Mucosa of stomach (tissue), 1 donor: ENCODE measurements around the gene C12orf75.
"Not testable (repeated sequence)": the region's sequence is repeated elsewhere in the genome, so short reads cannot be mapped to it uniquely, and the experiment has no call there.

Source experiments
- H3K27me3 ChIP-seq: one replicate; pipeline ENCODE4 v1.7.0; 2013; ENCODE audit warnings: mild to moderate bottlenecking, low read length; ENCODE audit not compliant: control insufficient read depth, insufficient read depth
- H3K36me3 ChIP-seq: one replicate; pipeline ENCODE4 v1.7.0; 2013; ENCODE audit warnings: low read length; ENCODE audit not compliant: control insufficient read depth, insufficient read depth
- H3K4me1 ChIP-seq: one replicate; pipeline ENCODE4 v1.7.0; 2013; ENCODE audit warnings: mild to moderate bottlenecking, low read length; ENCODE audit not compliant: control insufficient read depth, insufficient read depth
- H3K4me3 ChIP-seq: one replicate; pipeline ENCODE4 v1.7.0; 2013; ENCODE audit warnings: low read length
- H3K9ac ChIP-seq: one replicate; pipeline ENCODE4 v1.7.0; 2013; ENCODE audit warnings: mild to moderate bottlenecking, low read length, moderate library complexity
- H3K9me3 ChIP-seq: one replicate; pipeline ENCODE4 v1.7.0; 2013; ENCODE audit warnings: mild to moderate bottlenecking, low read length, moderate library complexity; ENCODE audit not compliant: control insufficient read depth
- donor health status: Pancreatic carcinoma.

C12orf75 gene

DNA sequence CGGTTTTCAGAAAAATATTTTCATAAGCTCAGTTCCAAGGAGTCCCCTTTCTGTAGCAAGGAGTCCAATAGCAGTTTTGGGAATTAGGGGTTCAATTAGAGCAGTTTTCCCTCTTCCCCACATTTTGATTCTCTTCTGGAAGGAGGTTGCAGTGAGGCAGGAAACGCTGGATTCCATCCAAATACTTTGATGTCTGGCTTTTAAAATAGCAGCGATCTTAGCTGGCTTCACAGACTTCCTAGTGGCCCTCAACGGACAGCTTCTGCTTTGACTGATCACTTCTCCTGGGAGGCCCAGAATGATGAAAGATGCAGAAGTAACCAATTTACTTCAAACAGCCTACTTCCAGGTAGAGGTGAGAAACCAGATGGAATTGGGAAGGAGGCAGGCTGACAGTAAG lies 63.1 kb downstream of the C12orf75 start:
- H3K27me3 ChIP-seq, result no peaks in the 10 kb centered on the region
- H3K9ac ChIP-seq, result no peak overlapping the region
- H3K4me3 ChIP-seq, result no peak overlapping the region
- no peaks in the 10 kb centered on the region for H3K36me3 ChIP-seq
- H3K9me3 ChIP-seq, result no peaks in the 10 kb centered on the region
- H3K4me1 ChIP-seq, result no peaks in the 10 kb centered on the region

DNA sequence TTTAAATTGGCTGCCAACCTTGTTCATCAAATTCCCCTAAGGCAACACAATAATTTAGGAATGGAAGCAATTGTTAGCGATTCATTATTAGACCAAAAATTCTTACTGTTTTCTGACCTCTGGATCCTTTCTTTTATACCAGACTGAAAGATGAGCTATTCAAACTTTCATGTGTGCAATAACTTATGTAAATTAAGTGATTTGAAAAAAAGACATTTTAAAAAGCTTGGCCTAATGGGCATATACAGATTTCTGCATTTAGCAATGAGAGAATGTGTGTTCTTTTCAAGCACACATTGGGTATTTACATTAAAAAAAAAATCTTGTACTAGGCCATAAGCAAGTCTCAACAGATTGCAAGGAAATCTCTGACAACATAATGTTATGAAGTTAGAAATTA lies 65.5 kb downstream of the C12orf75 start:
- no peak overlapping the region for H3K9ac ChIP-seq
- H3K4me1 ChIP-seq, result no peaks in the 10 kb centered on the region
- no peak overlapping the region for H3K4me3 ChIP-seq
- no peaks in the 10 kb centered on the region for H3K9me3 ChIP-seq
- no peaks in the 10 kb centered on the region for H3K36me3 ChIP-seq
- H3K27me3 ChIP-seq, result no peaks in the 10 kb centered on the region

DNA sequence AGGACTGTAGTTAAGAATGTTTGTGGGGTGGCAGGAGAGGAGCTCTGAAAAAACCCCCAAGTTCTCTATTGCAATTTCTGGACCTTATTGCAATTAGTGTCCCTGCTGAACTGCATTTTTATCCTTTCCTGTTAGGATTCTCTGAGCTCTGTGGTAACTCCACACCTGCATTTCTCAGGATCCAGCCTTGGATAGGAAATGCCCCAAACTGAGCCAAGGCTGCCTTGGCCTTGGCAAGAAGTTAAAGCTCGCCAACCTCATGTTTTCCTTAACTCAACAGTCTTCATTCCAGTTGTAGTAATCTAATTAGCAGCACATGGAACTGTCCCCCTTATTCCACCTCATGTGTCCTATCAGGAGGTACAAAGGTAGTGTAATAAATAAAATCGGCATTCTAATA lies 66.5 kb downstream of the C12orf75 start:
- H3K27me3 ChIP-seq, result no peaks in the 10 kb centered on the region
- H3K36me3 ChIP-seq, result no peaks in the 10 kb centered on the region
- no peaks in the 10 kb centered on the region for H3K4me1 ChIP-seq
- H3K4me3 ChIP-seq, result no peak overlapping the region
- no peak overlapping the region for H3K9ac ChIP-seq
- H3K9me3 ChIP-seq, result no peaks in the 10 kb centered on the region

DNA sequence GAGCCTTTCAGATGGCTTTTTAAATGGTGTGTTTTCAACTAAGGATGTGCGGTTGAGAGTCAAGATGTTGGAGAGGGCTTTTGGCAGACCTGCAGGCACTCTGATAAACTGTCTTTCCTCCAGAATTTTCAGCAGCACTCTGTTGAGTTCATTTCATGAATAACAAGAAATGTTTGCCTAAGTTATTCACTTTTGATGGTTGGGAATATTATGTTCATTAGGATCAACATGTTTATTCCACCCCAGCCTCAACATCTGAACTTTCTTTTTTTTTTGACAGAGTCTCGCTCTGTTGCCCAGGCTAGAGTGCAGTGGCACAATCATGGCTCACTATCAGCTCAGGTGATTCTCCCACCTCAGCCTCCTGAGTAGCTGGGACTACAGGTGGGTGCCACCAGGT lies 68.4 kb downstream of the C12orf75 start:
- Histone ChIP-seq H3K4me3 (no peak overlapping the region), H3K4me1 (no peaks in the 10 kb centered on the region), H3K9ac (no peak overlapping the region), H3K9me3 (no peaks in the 10 kb centered on the region), H3K27me3 (no peaks in the 10 kb centered on the region), H3K36me3 (no peaks in the 10 kb centered on the region)

DNA sequence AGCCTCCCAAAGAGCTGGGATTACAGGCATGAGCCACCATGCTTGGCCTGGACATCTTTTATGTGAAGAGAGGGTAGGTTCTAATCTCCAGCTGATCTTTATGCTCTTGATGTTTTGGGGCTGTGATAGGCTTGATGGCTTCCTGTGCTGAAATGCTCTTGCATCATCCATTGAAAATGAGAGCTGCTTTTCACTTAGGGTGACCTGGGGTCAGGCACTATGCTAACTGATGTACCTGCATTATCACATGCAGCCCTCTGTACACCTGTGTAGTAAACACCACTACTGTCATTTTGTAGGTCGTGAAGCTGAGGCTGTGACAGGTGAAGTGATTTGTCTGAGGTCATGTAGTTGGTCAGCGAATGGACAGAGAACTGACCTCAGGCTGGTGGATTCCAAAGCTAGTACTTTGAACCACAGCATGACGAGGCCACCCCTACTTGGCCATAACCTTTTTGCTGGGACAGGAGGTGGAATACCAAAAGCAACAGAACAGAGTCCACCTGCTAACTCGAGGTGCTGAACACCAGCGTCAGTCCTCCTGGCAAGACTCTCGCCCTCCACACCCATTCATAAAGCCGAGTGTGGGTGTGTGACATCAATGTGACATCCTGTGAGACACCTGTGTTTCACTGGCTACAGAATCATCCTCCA lies 69.1 kb downstream of the C12orf75 start:
- no peaks in the 10 kb centered on the region for H3K27me3 ChIP-seq
- H3K4me3 ChIP-seq, result no peak overlapping the region
- no peaks in the 10 kb centered on the region for H3K9me3 ChIP-seq
- H3K4me1 ChIP-seq, result no peaks in the 10 kb centered on the region
- no peaks in the 10 kb centered on the region for H3K36me3 ChIP-seq
- no peak overlapping the region for H3K9ac ChIP-seq

DNA sequence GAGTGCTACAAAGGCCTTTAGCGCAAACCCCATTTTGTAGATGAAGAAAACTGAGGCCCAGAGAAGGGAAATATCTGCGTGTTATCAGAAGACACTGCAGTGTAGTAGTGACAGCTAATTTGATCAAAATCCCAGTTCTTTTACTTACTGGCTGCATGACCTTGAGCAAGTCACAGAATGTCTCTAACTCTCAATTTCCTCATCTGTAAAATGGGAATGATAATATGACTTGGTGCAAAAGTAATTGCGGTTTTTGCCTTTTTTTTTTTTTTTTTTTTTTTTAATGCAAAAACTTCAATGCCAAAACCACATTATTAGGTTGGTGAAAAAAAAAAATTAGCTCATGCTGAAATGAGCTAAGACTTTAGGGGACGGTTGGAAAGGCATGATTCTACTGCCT lies 69.7 kb downstream of the C12orf75 start:
- H3K9ac ChIP-seq, result no peak overlapping the region
- H3K4me1 ChIP-seq, result no peaks in the 10 kb centered on the region
- no peaks in the 10 kb centered on the region for H3K36me3 ChIP-seq
- H3K4me3 ChIP-seq, result no peak overlapping the region
- H3K27me3 ChIP-seq, result no peaks in the 10 kb centered on the region
- H3K9me3 ChIP-seq, result no peaks in the 10 kb centered on the region

DNA sequence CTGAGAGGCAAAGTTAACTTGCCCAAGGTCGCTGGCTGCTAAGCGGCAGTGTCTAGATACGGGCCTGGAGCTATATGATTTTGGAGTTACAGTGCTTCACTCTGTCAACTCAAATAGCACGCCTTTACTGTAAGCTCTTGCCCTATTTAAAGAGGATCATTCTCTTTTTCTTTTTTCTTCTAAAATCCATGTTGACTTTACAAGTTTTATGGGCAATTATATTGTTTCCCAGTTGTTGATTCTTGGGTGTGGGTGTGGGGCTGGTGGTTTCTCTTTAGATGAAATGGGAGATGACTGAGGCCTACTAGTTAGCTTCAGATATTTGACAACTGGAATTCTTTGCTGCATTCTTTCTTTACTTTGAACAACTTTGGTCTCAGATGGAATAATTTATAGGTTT lies 70.7 kb downstream of the C12orf75 start:
- Histone ChIP-seq H3K9ac (no peak overlapping the region), H3K36me3 (no peaks in the 10 kb centered on the region), H3K9me3 (no peaks in the 10 kb centered on the region), H3K4me3 (no peak overlapping the region), H3K27me3 (no peaks in the 10 kb centered on the region), H3K4me1 (no peaks in the 10 kb centered on the region)

DNA sequence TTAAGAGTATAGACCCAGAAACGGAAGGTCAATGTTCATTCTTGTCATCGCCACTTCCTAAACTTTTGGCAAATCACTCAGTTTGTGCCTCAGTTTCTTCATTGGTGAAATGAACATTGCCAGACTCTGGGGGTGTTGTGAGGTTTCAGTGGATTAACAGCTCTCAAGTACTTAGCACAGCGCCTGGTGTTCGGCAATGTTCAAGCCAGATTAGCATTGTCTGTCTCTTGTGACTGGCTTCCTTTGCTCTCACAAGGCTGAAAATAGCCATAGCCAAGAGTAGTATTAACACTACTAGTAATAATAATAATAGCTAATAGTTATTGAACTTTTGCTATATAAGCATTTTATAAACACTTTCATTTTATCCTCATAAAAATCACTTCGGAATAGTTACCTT lies 71.9 kb downstream of the C12orf75 start:
- Histone ChIP-seq H3K9me3 (no peaks in the 10 kb centered on the region), H3K36me3 (no peaks in the 10 kb centered on the region), H3K27me3 (no peaks in the 10 kb centered on the region), H3K4me3 (no peak overlapping the region), H3K4me1 (no peaks in the 10 kb centered on the region), H3K9ac (no peak overlapping the region)

DNA sequence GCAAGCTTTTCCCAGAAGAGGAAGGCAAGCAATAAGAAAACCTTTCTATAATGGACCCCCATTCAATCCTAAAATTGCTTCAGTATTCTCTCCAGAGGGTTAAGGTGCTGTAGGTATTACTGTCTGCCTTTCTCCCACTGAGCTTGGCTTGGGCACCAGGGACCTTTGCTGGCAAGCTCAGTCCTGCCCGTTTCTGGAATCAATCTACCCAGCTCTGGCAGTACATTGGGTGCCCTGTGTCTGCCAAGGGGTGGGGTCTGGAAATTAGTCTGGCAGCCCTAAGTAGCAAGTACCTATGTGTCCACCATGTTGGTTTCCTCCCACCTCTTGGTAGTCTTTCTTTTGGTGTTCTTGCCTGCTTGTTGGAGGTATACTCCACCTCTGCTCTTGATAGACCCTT lies 72.6 kb downstream of the C12orf75 start:
- Histone ChIP-seq H3K36me3 (no peaks in the 10 kb centered on the region), H3K4me3 (no peak overlapping the region), H3K9ac (no peak overlapping the region), H3K9me3 (no peaks in the 10 kb centered on the region), H3K4me1 (no peaks in the 10 kb centered on the region), H3K27me3 (no peaks in the 10 kb centered on the region)

DNA sequence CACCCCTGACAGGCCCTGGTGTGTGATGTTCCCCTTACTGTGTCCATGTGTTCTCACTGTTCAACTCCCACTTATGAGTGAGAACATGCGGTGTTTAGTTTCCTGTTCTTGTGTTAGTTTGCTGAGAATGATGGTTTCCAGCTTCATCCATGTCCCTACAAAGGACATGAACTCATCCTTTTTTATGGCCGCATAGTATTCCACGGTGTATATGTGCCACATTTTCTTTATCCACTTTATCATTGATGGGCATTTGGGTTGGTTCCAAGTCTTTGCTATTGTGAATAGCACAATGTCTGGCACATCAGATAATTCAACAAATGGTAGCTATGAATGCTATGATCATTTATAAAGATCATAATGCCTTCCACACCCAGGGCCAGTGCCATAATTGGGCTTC lies 73.6 kb downstream of the C12orf75 start:
- H3K27me3 ChIP-seq, H3K9me3 ChIP-seq, H3K4me3 ChIP-seq, H3K36me3 ChIP-seq, H3K9ac ChIP-seq, H3K4me1 ChIP-seq: not testable (repeated sequence)

DNA sequence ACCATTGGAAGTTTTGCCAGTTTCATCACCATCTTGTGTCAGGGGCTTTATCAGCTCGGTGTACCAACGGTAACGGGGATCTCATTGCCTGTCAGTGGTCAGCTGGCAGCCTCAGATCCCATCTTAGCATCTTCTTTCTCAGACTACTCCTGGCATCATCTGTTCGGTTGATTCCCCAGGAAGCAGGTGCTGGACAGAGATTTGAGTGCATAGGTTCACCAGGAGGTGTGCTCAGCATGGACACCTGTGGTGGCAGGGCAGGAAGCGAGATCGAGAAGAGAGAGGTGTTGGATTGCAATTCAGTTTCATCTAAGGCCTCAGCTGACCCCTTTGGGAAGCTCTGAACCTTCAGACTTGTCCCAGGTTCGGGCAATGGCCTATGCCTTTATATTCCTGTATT lies 76.0 kb downstream of the C12orf75 start:
- no peak overlapping the region for H3K4me3 ChIP-seq
- no peaks in the 10 kb centered on the region for H3K36me3 ChIP-seq
- no peak overlapping the region for H3K9ac ChIP-seq
- no peaks in the 10 kb centered on the region for H3K9me3 ChIP-seq
- no peaks in the 10 kb centered on the region for H3K27me3 ChIP-seq
- H3K4me1 ChIP-seq, result no peaks in the 10 kb centered on the region

DNA sequence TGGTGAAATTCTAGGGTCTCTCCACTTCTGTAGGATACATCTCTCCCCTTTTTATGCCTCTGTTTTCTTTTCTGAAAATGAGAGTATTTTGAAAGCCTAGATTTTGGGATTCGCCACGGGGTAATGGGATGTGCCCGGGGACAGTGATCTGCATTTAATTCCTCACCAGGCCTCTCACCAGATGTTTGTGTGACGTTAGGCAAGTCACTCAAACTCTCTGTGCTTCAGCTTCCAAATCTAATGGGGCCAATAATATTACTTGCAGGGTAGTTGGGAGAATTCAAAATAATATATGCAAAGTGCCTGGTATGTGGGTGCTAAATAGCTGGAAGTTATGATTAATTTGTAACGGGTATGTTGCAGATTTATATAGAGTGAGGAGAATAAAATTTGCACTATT lies 78.8 kb downstream of the C12orf75 start:
- H3K36me3 ChIP-seq, result no peaks in the 10 kb centered on the region

DNA sequence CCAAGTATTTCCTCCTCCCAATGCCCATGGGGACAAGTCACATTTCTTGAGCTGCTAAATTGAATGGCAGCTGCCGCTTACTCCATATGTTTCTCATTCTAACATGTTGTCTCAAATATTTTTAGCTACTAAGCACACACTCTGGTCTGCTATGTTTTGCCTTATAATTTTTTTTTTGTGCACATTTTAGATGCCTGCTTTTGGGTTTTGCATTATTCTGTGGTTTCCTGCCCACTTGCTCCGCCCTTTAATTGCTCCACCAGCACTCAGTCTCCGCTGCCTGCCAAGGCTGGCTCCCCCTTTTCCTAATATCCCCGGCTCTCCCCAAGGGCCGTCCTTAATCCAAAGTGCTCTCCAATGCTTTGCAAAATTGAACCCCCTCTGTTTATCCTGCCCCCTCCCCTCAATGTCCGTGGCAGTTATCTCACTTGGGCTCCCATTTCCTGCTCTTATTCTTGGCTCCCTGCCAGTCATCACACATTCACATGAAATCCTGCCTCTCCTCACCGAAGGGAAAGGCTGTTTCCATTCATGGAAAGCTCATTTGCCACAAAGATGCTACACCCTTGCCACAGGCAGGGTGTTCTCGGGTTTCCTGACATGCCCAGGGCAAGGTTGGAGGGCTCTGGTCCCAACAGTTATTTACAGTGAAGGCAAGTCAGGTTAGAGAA lies 79.4 kb downstream of the C12orf75 start:
- H3K36me3 ChIP-seq, result no peaks in the 10 kb centered on the region
- H3K9me3 ChIP-seq, result no peaks in the 10 kb centered on the region
- no peaks in the 10 kb centered on the region for H3K4me1 ChIP-seq
- H3K4me3 ChIP-seq, result no peak overlapping the region
- no peaks in the 10 kb centered on the region for H3K27me3 ChIP-seq
- H3K9ac ChIP-seq, result no peak overlapping the region

More for the DNA sequence above, 78.8 kb downstream of the C12orf75 start:
- no peak overlapping the region for H3K4me3 ChIP-seq
- no peak overlapping the region for H3K9ac ChIP-seq
- H3K4me1 ChIP-seq, result no peaks in the 10 kb centered on the region
- H3K27me3 ChIP-seq, result no peaks in the 10 kb centered on the region
- no peaks in the 10 kb centered on the region for H3K9me3 ChIP-seq
